HG03520 (cell line): Measurements from ENCODE around the gene LDLRAD2.
"Not testable (repeated sequence)": the region's sequence is repeated elsewhere in the genome, so short reads cannot be mapped to it uniquely, and the experiment has no call there.

Experiments
- ATAC-seq: cut with Tn5 transposase; IDR thresholded peaks from one replicate; pipeline ENCODE4 v1.9.1; 2021; ENCODE audit warnings: mild to moderate bottlenecking, moderate library complexity; ENCODE audit not compliant: unreplicated experiment

LDLRAD2 gene

DNA sequence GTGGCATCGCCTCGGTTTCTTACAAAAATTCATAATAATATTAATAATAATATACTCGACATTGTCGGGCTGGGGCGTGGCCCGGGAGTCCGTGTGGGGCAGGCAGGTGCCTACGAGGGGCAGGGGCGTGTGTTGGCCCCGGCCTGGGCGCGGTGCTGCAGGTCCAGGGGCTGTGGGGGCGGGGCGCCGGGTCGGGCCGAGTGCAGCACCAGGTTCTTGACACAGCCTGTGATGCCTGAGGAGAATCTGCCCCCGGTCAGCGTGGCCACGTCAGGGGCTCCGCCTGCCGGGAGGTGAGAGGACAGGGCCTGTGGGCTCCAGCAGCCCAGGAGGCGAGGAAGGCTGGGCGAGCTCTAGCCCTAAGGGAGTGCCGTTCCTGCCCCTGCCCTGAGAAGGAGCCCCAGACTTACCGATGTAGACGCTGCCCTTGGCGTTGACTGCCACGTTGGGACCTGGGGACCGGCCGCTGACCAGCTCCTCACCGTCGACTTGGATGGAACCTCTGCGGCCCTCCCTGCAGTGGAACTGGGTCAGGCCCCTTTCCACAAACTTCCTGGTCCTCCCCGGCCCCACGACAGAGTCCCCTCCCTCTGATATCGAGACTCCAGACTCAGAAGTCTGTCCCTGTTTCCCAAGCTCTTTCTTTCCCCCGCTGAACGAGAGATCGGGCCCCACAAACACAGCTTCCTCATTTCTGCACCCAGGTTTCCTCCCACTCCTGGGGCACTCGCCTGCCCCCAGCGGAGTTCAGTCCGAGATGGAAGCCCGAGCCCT, 11.3 kb downstream of the LDLRAD2 start:
- ATAC-seq = no peak

- no peak for ATAC-seq
Observed at GRCh38 chr1:21823980-21824702, 12.1 kb downstream of the LDLRAD2 start.

DNA sequence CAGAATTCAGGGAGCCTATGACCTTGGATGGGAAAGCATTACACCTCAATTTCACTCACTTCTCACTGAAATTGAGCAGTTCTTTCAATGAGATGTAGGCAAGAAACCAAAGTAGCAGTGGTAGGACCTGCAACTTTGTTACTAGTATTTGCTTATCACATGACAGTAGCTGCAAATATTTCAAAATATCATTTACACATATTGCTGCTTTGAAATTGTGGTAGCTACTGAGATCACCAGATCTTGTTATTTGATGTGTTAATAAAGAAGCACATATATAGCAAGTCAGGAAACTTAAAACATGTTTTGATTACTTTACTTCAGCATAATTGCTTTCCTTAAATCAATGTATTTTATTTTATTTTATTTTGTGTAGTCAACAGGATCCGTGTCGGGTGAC, 12.9 kb downstream of the LDLRAD2 start:
- ATAC-seq = no peak

DNA sequence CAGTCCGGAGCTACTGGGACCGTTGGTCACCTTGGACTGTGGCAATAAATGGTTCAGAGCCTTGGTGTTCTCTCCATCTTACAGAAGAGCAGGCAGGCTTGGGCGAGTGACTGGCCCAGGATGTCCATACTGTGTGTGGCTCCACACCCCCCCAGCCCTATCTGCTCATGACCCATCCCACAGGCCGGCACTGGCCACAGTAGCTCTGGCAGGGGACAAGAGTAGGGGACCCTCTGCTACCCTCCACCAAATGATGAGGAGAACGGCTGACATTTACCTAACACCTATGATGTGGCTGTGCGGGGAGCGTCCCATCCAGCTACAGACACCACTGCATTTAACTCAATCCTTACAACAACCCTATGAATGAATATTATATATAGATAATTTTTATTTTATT, 13.3 kb downstream of the LDLRAD2 start:
- ATAC-seq = no peak

DNA sequence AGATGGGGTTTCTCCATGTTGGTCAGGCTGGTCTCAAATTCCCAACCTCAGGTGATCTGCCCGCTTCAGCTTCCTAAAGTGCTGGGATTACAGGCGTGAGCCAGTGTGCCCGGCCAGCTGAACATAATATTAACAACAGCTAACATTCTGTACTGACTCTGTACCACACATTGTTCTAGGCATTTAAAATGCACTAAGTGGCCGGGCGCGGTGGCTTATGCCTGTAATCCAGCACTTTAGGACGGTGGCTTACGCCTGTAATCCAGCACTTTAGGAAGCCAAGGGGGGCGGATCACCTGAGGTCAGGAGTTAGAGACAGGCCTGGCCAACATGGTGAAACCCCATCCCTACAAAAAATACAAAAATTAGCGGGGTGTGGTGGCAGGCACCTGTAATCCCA, 14.6 kb downstream of the LDLRAD2 start:
- ATAC-seq = not testable (repeated sequence)

- ATAC-seq = no peak
Observed at GRCh38 chr1:21827141-21827679, 15.1 kb downstream of the LDLRAD2 start.

DNA sequence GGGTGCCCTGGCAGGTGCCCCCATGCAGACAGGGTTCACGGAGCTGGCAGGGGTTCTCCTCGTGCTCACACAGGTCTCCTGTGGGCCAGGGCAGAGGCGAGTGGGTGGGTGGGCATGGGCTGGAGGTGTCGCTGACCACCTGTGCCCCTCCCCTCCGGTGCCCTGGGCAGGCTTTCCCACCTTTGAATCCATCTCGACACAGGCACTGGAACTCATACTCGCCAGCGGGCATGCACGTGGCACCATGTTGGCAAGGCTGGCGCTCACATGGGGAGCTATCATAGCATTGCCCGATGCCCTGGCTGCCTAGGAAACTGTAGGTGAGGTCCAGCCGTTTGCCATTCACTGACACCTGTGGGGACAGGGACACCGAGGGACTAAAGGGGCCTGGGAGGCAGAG, 16.0 kb downstream of the LDLRAD2 start:
- ATAC-seq = no peak

DNA sequence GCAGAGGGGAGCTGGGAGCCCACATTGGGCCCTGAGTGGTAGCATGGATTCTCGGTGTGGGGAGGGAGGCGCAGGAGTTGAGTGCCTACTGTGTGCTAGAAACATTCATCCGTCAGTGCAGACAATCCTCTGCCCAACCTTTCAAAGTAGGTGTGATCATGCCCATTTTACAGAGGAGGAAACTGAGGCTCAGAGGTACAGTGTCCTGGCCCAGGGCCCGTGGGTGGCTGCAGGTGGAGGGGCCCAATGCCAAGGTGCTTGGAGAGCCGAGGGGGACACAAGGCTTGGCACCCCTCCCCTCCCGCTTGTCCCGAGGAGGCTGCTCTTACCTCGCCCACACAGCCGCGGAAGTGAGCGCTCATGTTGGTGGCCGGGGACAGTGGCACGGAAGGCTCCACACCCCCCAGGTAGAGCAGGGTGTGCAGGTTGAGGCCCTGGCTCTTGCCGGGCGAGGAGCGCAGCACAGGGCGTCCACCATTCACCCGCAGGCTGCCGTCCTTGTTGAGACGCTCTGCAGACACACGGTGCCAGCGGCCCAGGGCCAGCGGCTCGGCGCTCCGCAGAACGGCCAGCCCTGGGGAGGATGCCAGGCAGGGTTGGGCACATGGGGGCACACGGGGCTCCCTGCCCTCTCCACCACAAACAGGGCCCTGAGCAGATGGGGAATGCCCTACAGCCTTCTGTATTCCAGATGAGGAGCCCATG, 16.6 kb downstream of the LDLRAD2 start:
- ATAC-seq = no peak

DNA sequence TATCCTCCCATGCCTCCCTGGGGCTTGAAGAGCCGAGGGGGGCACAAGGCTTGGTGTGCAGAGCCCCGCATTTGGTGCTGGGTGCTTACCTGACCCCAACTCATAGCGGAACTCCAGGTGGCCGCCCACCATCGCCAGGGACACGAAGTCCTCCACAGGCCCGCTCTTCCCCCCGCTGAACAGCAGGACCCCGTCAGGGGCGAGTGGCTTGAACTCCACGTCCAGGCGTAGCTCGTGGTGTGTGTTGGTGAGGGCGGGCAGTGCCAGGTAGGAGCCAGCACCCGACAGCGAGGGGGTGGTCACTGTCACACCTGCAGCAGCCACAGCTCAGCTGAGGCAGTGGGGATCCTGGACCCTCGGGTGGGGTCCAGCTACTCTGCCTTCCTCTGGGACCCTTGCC, 17.2 kb downstream of the LDLRAD2 start:
- ATAC-seq = no peak

DNA sequence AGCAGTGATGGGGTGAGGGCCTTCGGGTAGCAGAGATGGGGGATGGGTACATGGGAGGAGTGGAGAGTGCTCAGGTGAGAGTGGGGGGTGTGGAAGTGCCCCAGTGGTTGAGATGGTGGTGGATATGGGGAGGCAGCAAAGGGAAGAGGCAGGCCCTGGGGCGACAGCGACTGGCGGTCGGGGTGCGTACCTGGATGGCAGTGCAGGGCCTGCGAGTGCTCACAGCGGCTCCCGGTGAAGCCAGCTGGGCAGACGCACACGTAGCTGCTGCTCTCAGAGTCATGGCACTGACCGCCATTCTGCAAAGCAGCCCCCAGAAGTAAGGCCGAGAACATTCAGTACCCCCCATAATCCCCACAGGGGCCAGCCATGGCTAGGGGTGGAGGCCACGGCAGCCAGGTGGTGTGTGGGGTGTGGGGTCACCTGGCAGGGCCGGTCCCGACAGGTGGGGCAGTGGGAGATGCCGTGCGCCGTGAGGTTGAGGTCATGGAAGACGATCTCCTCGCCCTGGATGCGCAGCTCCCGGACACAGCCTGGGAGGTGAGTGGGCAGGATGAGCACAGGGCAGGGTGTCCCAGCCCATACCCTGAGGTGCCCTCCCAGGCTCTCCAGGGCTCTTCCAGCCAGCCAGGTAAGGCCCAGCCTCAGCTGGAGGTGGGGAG, 18.9 kb downstream of the LDLRAD2 start:
- ATAC-seq = no peak

- no peak for ATAC-seq
Observed at GRCh38 chr1:21831454-21831970, 19.4 kb downstream of the LDLRAD2 start.

DNA sequence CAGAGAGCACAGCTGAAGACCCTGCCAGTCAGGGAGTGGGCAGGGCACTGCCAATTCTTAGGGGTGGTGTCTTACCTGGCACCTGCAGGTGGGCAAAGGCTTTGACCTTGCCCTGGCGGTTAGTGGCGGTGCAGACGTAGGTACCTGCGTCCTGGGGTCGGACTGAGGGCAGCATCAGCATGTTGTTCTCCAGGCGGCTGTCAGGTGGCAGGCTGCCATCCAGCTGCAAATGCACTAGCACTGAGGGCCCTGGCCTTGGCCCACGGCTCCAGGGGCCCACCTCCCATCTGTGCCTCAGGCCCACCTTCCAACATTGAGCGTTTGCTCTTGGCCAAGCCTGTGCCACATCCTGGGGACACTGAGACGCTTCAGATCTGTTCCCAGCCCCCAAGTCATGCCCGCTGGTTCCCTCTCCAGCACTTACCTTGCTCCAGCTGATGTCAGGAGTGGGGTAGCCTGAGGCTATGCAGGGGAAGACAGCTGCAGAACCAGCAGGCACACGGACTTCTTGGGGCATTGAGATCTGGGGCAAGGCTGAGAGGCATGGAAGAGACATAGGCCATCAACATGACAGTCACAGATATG, 21.4 kb downstream of the LDLRAD2 start:
- no peak for ATAC-seq

GRCh38 chr1:21834094-21834493, 22.0 kb downstream of the LDLRAD2 start:
- ATAC-seq = no peak

- no peak for ATAC-seq
Observed at GRCh38 chr1:21834666-21835065, 22.6 kb downstream of the LDLRAD2 start.

DNA sequence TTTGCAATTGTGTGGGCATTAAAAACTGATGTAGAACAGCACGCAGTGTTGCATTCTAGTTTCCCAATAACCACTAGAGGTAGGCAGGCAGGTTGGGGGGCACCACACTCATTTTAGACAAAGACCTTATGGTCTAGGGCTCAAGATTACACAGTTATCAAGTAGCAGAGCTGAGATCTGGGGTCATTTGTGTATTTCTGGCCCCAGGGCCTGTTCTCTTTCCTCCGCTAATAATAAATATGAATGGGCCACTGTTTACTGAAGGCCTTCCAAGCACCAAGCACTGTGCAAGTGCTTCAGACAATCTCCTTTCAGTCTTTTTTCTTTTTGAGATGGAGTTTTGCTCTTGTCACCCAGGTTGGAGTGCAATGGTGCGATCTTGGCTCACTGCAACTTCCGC, 23.9 kb downstream of the LDLRAD2 start:
- no peak for ATAC-seq

- ATAC-seq = no peak
Observed at GRCh38 chr1:21836729-21837128, 24.7 kb downstream of the LDLRAD2 start.

DNA sequence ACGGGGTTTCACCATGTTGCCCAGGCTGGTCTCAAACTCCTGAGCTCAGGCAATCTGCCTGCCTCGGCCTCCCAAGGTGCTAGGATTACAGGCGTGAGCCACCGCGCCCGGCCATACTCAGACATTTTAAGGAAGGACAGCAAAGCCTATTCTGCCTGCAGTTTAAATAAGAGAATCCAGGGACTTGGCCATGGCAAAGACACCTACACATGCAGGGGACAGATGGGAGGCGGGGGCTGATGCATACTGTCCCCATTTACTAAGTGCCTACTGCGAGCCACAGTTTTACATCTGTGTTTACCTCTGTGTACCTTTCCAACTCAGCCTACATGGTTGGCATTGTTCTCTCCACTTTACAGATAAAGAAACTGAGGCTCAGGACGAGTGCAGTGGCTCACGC, 25.4 kb downstream of the LDLRAD2 start:
- no peak for ATAC-seq

GRCh38 chr1:21838359-21839157, 26.5 kb downstream of the LDLRAD2 start:
- no peak for ATAC-seq

DNA sequence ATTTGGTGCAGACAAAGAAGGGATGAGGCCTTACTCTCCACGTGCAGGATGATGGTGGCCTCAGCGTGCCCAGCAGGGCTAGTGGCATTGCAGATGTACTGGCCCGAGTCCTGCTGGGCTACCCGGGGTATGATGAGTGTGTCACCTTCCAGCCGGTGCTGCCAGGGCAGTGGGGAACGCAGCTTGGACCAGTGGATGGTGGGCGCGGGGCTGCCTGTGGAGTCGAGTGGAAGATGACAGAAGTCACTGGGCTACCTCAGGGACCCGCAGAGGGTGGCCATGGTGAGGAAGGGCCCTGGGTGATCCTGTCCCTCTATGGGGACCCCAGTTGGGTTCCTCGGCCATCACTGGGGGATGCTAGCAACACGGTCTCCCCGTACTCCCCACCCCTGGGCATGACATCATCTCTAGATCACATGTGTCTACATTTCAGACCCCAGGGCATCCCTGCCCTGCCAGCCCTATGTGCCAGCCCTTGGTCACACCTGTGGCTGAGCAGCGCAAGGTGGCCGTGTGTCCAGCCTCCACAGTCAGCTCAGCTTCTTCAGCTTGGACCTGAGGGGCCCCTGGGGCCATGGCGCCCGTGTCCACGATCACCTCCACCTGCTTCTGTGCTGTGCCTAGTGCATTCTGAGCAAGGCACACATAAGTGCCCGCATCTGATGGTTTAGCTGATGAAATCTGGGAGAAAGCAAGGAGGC, 27.4 kb downstream of the LDLRAD2 start:
- no peak for ATAC-seq
